DMS153 treated with DMSO at 0.1 percent for 48 hours (cell line): ENCODE results near the gene FZD2.
"Not testable (repeated sequence)": the region's sequence is repeated elsewhere in the genome, so short reads cannot be mapped to it uniquely, and the experiment has no call there.

ENCODE experiments used
- DNase-seq: peaks from one replicate; lab custom pipeline; 2025; ENCODE audit not compliant: unreplicated experiment; lab: John Stamatoyannopoulos, UW

The FZD2 gene

GRCh38 chr17:44556832-44557606, at the start of gene FZD2:
Gene FZD2, plus strand, starts transcription at chr17:44557484. Its CDS starts 205 bp downstream, at chr17:44557689.
- peak; percentile 70 for DNase-seq

- not testable (repeated sequence) for DNase-seq
Measured at GRCh38 chr17:44511241-44512134, 45.8 kb upstream of the FZD2 start.

- DNase-seq: no peak
Measured at GRCh38 chr17:44518032-44518431, 39.3 kb upstream of the FZD2 start.

- DNase-seq: peak; percentile 20
Measured at GRCh38 chr17:44522883-44523671, 34.2 kb upstream of the FZD2 start.

GRCh38 chr17:44523672-44523972, 33.7 kb upstream of the FZD2 start:
- no peak for DNase-seq

- no peak for DNase-seq
Measured at GRCh38 chr17:44527102-44527501, 30.2 kb upstream of the FZD2 start.

GRCh38 chr17:44527954-44528353, 29.3 kb upstream of the FZD2 start:
- DNase-seq: no peak

- DNase-seq: no peak
Measured at GRCh38 chr17:44529864-44530263, 27.4 kb upstream of the FZD2 start.

- no peak for DNase-seq
Measured at GRCh38 chr17:44530896-44531418, 26.3 kb upstream of the FZD2 start.

- peak; percentile 69 for DNase-seq
Measured at GRCh38 chr17:44533533-44534246, 23.6 kb upstream of the FZD2 start.

- no peak for DNase-seq
Measured at GRCh38 chr17:44536090-44536953, 21.0 kb upstream of the FZD2 start.

GRCh38 chr17:44537922-44538321, 19.4 kb upstream of the FZD2 start:
- not testable (repeated sequence) for DNase-seq

GRCh38 chr17:44539673-44540072, 17.6 kb upstream of the FZD2 start:
- DNase-seq: no peak

- DNase-seq: no peak
Measured at GRCh38 chr17:44540246-44541084, 16.8 kb upstream of the FZD2 start.

- no peak for DNase-seq
Measured at GRCh38 chr17:44541884-44542581, 15.3 kb upstream of the FZD2 start.

GRCh38 chr17:44543213-44543904, 13.9 kb upstream of the FZD2 start:
- no peak for DNase-seq

GRCh38 chr17:44543905-44544523, 13.3 kb upstream of the FZD2 start:
- no peak for DNase-seq
